GM18867 (cell line): ENCODE results near the gene SKIC3.

Source experiments
- ATAC-seq: cut with Tn5 transposase; IDR thresholded peaks from one replicate; pipeline ENCODE4 v1.9.1; 2021; ENCODE audit warnings: mild to moderate bottlenecking, moderate library complexity; ENCODE audit not compliant: unreplicated experiment

SKIC3 gene

GRCh38 chr5:95554647-95555548 is at the start of gene SKIC3, which contains the start of gene ARSK:
SKIC3 (minus strand) TSS chr5:95554977; CDS start chr5:95547150, 7,827 bp downstream.
ARSK (plus strand) TSS chr5:95555101; CDS start chr5:95555279, 178 bp downstream.
- peak; percentile 89 for ATAC-seq

GRCh38 chr5:95600557-95600956 is 45.8 kb upstream of the SKIC3 start:
- no peak for ATAC-seq

- no peak for ATAC-seq
Measured at GRCh38 chr5:95599252-95599651, 44.5 kb upstream of the SKIC3 start.

GRCh38 chr5:95595289-95595931 is 40.6 kb upstream of the SKIC3 start:
- no peak for ATAC-seq

GRCh38 chr5:95591490-95591901 is 36.7 kb upstream of the SKIC3 start:
- peak; percentile 80 for ATAC-seq

- peak; percentile 59 for ATAC-seq
Measured at GRCh38 chr5:95590880-95591279, 36.1 kb upstream of the SKIC3 start.

- no peak for ATAC-seq
Measured at GRCh38 chr5:95583992-95584391, 29.2 kb upstream of the SKIC3 start.

GRCh38 chr5:95581576-95581975 is 26.8 kb upstream of the SKIC3 start:
- ATAC-seq, result no peak

- ATAC-seq, result no peak
Measured at GRCh38 chr5:95572016-95572415, 17.2 kb upstream of the SKIC3 start.

GRCh38 chr5:95565280-95565920 is 10.6 kb upstream of the SKIC3 start:
- no peak for ATAC-seq

- no peak for ATAC-seq
Measured at GRCh38 chr5:95564450-95564849, 9.7 kb upstream of the SKIC3 start.

- no peak for ATAC-seq
Measured at GRCh38 chr5:95563367-95563766, 8.6 kb upstream of the SKIC3 start.

GRCh38 chr5:95562282-95562681 is 7.5 kb upstream of the SKIC3 start:
- ATAC-seq, result no peak

- ATAC-seq, result no peak
Measured at GRCh38 chr5:95557841-95558240, 3.1 kb upstream of the SKIC3 start.

GRCh38 chr5:95555553-95555952 is 776 bp upstream of the SKIC3 start:
- no peak for ATAC-seq

GRCh38 chr5:95554331-95554646 is 488 bp downstream of the SKIC3 start:
- ATAC-seq, result peak; percentile 27

- no peak for ATAC-seq
Measured at GRCh38 chr5:95549030-95549429, 5.7 kb downstream of the SKIC3 start.

- ATAC-seq, result no peak
Measured at GRCh38 chr5:95543017-95543705, 11.6 kb downstream of the SKIC3 start.

GRCh38 chr5:95537501-95537900 is 17.3 kb downstream of the SKIC3 start:
- ATAC-seq, result no peak

GRCh38 chr5:95533761-95534160 is 21.0 kb downstream of the SKIC3 start:
- ATAC-seq, result no peak

GRCh38 chr5:95533106-95533505 is 21.7 kb downstream of the SKIC3 start:
- ATAC-seq, result no peak
